GM18907 (cell line): Measurements from ENCODE around the gene FAM78A.
A peak's percentile ranks its signal among the peaks of the same experiment; 100 is the strongest.
"Not testable (repeated sequence)": the region's sequence is repeated elsewhere in the genome, so short reads cannot be mapped to it uniquely, and the experiment has no call there.

Experiments
- ATAC-seq: cut with Tn5 transposase; IDR thresholded peaks from one replicate; pipeline ENCODE4 v1.9.1; 2021; ENCODE audit warnings: mild to moderate bottlenecking, moderate library complexity; ENCODE audit not compliant: unreplicated experiment

FAM78A gene

GRCh38 chr9:131270171-131271015 is 5.9 kb downstream of the FAM78A start:
- ATAC-seq, result no peak

- no peak for ATAC-seq
Measured at GRCh38 chr9:131266266-131267229, 9.8 kb downstream of the FAM78A start.

- ATAC-seq, result no peak
Measured at GRCh38 chr9:131264231-131264630, 12.1 kb downstream of the FAM78A start.

- ATAC-seq, result no peak
Measured at GRCh38 chr9:131263701-131264100, 12.6 kb downstream of the FAM78A start.

- not testable (repeated sequence) for ATAC-seq
Measured at GRCh38 chr9:131263033-131263343, 13.3 kb downstream of the FAM78A start.

GRCh38 chr9:131262327-131263032 is 13.8 kb downstream of the FAM78A start:
- ATAC-seq, result no peak

GRCh38 chr9:131260751-131261452 is 15.4 kb downstream of the FAM78A start:
- ATAC-seq, result no peak

- no peak for ATAC-seq
Measured at GRCh38 chr9:131259916-131260597, 16.3 kb downstream of the FAM78A start.

GRCh38 chr9:131259432-131259898 is 16.8 kb downstream of the FAM78A start:
- no peak for ATAC-seq

- ATAC-seq, result no peak
Measured at GRCh38 chr9:131258698-131259431, 17.4 kb downstream of the FAM78A start.

- no peak for ATAC-seq
Measured at GRCh38 chr9:131258186-131258585, 18.1 kb downstream of the FAM78A start.

GRCh38 chr9:131257266-131258025 is 18.9 kb downstream of the FAM78A start:
- ATAC-seq, result no peak

- no peak for ATAC-seq
Measured at GRCh38 chr9:131255676-131256197, 20.6 kb downstream of the FAM78A start.

- no peak for ATAC-seq
Measured at GRCh38 chr9:131254626-131255025, 21.7 kb downstream of the FAM78A start.

- no peak for ATAC-seq
Measured at GRCh38 chr9:131253891-131254491, 22.3 kb downstream of the FAM78A start.

- ATAC-seq, result peak; percentile 6
Measured at GRCh38 chr9:131252120-131252519, 24.2 kb downstream of the FAM78A start.

GRCh38 chr9:131246618-131247017 is 29.7 kb downstream of the FAM78A start:
- ATAC-seq, result no peak

GRCh38 chr9:131244331-131244730 is 32.0 kb downstream of the FAM78A start:
- ATAC-seq, result not testable (repeated sequence)
